IPS-18a (cell line): ENCODE results near the gene SYT7.

Source experiments
- H3K27ac ChIP-seq: one replicate; pipeline ENCODE4 v1.5.1; 2013; ENCODE audit warnings: low read length
- H3K27me3 ChIP-seq: one replicate; pipeline ENCODE4 v1.6.1; 2013; ENCODE audit warnings: mild to moderate bottlenecking, low read length; ENCODE audit not compliant: control insufficient read depth, insufficient read depth
- H3K36me3 ChIP-seq: one replicate; pipeline ENCODE4 v1.6.1; 2013; ENCODE audit warnings: low read depth, low read length; ENCODE audit not compliant: control insufficient read depth
- H3K4me1 ChIP-seq: one replicate; pipeline ENCODE4 v1.6.1; 2013; ENCODE audit warnings: low read depth, low read length; ENCODE audit not compliant: control insufficient read depth
- H3K4me3 ChIP-seq: one replicate; pipeline ENCODE4 v1.5.1; 2013; ENCODE audit warnings: low read length
- H3K9ac ChIP-seq: one replicate; pipeline ENCODE4 v1.6.1; 2013; ENCODE audit warnings: mild to moderate bottlenecking, low read length, moderate library complexity
- H3K9me3 ChIP-seq: one replicate; pipeline ENCODE4 v1.6.1; 2013; ENCODE audit warnings: low read depth, low read length; ENCODE audit not compliant: control insufficient read depth

The SYT7 gene

DNA sequence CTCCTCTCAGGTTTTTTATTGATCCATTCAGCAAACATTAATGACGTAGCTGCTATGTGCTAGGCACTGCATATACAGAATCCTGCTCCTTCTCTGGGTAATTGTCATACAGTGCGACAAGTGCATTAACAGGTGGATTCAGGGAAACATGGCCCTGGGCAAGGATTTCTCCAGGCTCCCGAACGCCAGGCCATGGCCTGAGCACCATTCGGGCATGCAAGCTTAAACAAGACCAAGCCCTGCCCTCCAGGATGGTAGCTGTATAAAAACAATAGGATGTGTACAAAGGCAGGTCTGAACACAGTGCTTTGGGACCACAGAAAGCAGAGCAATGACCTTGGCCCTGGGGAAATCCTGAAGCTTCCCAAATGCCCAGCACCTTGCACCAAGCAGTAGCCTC, 9.1 kb upstream of the SYT7 start:
- H3K36me3 ChIP-seq: no peaks in the 10 kb centered on the region
- peaks cover 15% of the 10 kb centered on the region for H3K4me1 ChIP-seq
- no peak overlapping the region for H3K27ac ChIP-seq
- peaks cover 30% of the 10 kb centered on the region for H3K27me3 ChIP-seq
- no peak overlapping the region for H3K9ac ChIP-seq
- no peaks in the 10 kb centered on the region for H3K9me3 ChIP-seq
- H3K4me3 ChIP-seq: no peak overlapping the region

DNA sequence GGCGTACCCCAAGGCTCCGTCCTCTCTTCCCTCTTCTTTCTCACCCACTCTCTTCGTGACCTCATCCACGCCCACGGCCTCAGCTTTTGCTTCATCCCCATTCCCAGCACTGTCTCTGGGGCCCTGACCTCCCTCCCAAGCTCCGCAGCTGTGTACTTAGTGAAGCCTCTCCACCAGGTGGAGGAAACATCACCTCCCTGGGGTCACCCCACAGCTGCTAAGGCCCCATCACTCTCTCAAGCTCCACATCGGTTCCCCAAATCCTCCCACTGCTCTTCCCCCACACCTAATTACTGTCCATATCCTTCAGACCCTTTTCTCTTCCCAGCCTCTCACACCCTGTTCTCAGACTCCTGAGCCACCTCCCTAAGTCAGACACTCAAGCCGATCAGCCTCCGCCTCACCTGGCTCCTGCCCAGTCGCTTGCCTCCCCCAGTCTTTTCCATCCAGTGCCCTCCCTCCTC, 7.9 kb upstream of the SYT7 start:
- Histone ChIP-seq H3K9ac (no peak overlapping the region), H3K4me3 (peak overlapping the region; percentile 61), H3K4me1 (peaks cover 15% of the 10 kb centered on the region), H3K27ac (no peak overlapping the region), H3K36me3 (no peaks in the 10 kb centered on the region), H3K9me3 (no peaks in the 10 kb centered on the region), H3K27me3 (peaks cover 30% of the 10 kb centered on the region)

DNA sequence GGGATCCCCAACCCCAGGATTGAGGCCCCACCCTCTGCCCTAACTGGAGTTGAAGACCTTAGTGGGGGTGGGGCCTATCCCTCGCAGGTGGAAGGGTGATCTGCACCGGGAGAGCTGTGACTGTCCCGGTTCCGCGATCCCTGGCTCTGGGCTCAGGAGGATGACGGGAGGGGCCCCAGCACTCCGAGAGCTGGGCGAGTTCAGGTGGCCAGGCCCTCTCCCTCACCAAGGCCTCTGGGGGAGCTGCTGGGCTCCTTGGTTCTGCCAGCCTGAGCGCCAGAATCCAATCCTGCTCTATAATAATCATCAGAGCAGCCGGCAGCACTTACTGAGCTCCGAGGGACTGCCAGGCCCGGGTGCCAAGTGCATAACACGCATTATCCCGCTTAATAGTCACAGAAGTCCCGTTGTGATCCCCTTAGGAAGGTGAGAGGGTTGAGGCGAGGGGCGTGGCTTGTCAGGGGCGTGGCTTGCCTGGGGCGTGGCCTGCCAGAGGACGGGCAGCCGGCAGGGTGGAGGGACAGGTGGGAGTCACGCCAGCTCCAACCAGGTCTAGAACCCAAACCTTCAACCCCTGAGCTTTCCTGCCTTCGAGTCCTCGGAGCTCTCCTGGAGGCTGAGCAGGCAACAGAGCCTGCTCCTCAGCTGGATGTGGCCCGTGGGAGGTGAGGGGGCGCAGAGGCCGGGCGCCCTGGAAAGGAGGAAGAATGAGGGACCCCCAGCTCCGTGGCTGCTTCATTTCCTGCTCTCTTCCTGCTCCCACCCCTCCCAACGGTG, 7.3 kb upstream of the SYT7 start:
- Histone ChIP-seq H3K4me1 (peaks cover 15% of the 10 kb centered on the region), H3K4me3 (peak overlapping the region; percentile 61), H3K36me3 (no peaks in the 10 kb centered on the region), H3K9me3 (no peaks in the 10 kb centered on the region), H3K27ac (no peak overlapping the region), H3K9ac (no peak overlapping the region), H3K27me3 (peaks cover 35% of the 10 kb centered on the region)

DNA sequence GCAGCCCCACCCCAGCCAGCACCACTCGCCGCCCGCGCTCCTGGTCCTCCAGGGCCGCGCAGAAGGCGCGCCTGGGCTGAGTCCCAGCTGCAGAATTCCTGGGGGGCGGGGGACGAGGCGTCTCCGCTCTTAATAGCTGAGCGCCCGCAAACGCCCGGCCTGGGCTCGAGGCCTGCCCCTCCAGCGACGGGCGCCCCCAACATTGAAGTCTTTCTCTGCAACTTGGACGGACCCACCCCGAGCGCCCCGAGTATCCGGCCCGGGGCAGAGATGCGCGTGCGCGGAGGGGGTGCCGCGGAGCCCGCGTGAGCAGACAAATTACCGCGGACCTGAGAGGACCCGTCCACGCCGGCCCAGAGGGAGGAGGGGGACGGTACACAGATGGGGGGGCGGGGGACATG, 6.7 kb upstream of the SYT7 start:
- peaks cover 15% of the 10 kb centered on the region for H3K4me1 ChIP-seq
- H3K36me3 ChIP-seq: no peaks in the 10 kb centered on the region
- H3K9ac ChIP-seq: no peak overlapping the region
- peaks cover 41% of the 10 kb centered on the region for H3K27me3 ChIP-seq
- H3K9me3 ChIP-seq: no peaks in the 10 kb centered on the region
- no peak overlapping the region for H3K27ac ChIP-seq
- peak overlapping the region; percentile 61 for H3K4me3 ChIP-seq

DNA sequence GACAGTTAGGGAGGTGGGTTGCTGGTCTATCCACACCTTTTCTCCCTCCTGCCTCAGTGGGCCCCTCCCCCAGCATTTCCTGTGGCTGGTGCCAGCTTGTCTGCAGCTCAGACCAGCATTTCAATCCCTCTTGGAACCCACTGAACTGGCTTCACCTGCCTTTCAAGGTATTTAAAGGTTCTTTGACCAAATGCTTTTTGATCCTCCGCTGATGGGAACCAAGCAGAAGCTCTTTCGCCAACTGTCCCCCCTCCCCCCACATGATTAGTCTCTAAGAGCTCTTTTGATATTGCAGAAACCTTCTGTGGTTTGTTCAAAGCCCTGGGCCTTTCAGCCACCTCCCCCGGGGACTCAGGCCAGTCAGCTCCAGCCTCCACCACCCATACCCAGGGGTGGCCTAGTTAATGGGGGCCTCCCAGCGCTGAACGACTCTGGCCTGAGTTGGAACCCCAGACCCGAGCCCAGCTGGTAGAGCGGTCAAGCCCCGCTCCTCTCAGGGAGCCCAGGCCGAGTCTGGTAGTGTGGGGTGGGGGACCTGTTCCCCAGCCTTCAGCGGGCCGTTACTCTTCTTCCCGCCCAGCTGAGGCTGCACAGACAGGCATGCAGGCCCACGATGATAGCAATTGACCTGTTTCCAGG, 6.0 kb upstream of the SYT7 start:
- H3K4me3 ChIP-seq: peak overlapping the region; percentile 61
- H3K36me3 ChIP-seq: no peaks in the 10 kb centered on the region
- no peak overlapping the region for H3K9ac ChIP-seq
- H3K9me3 ChIP-seq: no peaks in the 10 kb centered on the region
- peaks cover 48% of the 10 kb centered on the region for H3K27me3 ChIP-seq
- no peak overlapping the region for H3K27ac ChIP-seq
- H3K4me1 ChIP-seq: peaks cover 15% of the 10 kb centered on the region

DNA sequence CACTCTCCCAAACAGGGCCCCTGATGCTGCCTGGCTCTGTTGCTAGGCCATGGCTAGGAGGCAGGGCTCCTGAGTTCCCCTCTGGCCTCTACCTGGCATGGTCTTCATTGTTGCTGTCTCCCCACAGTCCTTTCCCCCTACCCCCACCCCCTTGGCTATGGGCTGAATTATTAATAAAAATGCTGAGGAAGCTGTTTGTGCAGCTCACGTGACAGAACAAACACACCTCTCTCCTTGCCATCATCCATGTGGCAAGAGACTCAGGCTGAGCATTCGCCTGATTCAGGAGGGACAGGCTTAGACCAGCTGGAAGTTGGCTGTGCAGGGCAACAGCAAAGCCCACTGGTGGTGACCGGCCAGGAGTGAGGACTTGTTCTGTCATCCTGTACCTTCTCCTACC, 4.2 kb upstream of the SYT7 start:
- Histone ChIP-seq H3K9me3 (no peaks in the 10 kb centered on the region), H3K36me3 (no peaks in the 10 kb centered on the region), H3K9ac (no peak overlapping the region), H3K27me3 (peaks cover 53% of the 10 kb centered on the region), H3K4me3 (no peak overlapping the region), H3K4me1 (peaks cover 19% of the 10 kb centered on the region), H3K27ac (no peak overlapping the region)

DNA sequence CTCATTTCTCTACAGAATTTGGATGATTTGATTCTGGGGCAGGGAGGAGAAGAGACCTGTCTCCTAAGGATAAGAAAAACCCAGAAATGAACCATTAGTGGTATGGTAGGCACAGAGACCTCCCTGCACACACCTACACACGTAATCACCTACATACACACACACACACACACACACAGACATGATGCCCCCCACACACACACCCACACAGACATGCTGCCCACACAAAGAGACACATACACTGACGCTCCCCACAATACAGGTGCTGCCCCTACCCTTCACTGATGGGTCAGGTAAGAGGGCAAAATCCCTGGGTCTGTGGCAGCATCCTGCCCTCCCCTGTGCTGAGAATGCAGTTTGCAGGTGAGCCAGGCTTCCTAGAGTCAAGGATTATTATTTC, 1.1 kb upstream of the SYT7 start:
- Histone ChIP-seq H3K27me3 (peaks cover 54% of the 10 kb centered on the region), H3K9ac (no peak overlapping the region), H3K36me3 (no peaks in the 10 kb centered on the region), H3K27ac (no peak overlapping the region), H3K9me3 (no peaks in the 10 kb centered on the region), H3K4me1 (peaks cover 28% of the 10 kb centered on the region), H3K4me3 (no peak overlapping the region)

DNA sequence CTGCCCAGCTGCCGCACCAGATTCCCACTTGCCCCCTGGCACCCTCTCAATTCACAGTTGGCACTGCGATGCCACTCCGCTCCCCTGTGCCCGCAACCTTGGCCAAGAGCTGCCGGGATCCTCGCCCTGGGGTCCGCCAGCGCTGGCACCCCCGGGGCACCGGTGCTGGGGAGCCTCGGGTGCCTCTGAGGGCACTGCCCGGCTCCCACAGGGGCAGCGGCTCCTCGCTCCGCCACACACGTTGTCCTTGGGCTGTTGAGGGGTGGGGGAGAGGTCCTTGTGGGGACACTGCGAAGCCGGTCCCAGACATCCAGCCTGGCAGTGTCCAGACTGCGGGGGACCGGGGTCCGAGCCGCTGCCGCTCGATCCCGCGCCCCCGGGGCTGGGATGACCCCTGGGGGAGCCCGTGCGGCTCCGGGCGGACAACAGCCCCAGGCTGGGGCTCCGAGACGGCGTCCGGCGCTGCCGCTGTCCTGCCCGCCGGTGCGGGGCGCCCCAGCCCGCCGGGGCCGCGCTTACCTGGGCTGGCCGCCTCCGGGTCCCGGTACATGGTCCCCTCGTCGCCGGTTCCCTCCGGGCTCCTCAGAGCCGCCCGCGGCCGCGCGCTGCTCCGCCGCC, 496 bp downstream of the SYT7 start:
- H3K27me3 ChIP-seq: peaks cover 45% of the 10 kb centered on the region
- no peaks in the 10 kb centered on the region for H3K9me3 ChIP-seq
- H3K9ac ChIP-seq: no peak overlapping the region
- H3K36me3 ChIP-seq: no peaks in the 10 kb centered on the region
- peak overlapping the region; percentile 58 for H3K4me3 ChIP-seq
- no peak overlapping the region for H3K27ac ChIP-seq
- H3K4me1 ChIP-seq: peaks cover 22% of the 10 kb centered on the region

DNA sequence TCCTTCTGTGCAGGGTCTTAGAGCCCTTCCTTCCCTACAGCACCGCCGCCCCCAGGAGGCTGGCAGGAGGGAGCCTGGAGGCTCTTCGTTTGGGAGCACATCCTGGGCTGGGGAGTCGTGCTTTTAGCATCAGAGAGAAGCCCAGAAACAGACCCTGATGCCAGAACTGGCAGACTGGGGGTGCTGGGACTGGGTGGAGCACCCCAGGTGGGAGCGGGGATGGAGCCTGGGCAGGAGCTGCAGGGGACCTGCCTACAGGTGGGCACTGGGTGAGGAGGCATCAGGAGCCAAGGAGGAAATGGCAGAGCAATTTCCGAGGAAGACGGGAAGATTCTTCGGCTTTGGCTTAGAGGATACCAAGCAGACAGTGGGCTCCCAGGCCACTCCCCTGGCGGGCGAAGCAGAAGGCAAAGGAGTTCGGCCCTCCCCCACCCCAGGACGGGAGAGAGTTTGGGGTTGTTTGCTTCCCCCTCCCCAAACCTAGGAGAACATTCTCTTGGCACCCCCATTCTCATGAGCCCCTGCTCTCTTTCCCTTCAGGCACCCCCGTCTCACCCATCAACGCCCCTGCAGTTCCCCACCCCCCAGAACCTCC, 1.1 kb downstream of the SYT7 start:
- H3K9ac ChIP-seq: no peak overlapping the region
- H3K4me3 ChIP-seq: peak overlapping the region; percentile 58
- peaks cover 22% of the 10 kb centered on the region for H3K4me1 ChIP-seq
- no peaks in the 10 kb centered on the region for H3K9me3 ChIP-seq
- H3K27ac ChIP-seq: no peak overlapping the region
- peaks cover 45% of the 10 kb centered on the region for H3K27me3 ChIP-seq
- H3K36me3 ChIP-seq: no peaks in the 10 kb centered on the region

DNA sequence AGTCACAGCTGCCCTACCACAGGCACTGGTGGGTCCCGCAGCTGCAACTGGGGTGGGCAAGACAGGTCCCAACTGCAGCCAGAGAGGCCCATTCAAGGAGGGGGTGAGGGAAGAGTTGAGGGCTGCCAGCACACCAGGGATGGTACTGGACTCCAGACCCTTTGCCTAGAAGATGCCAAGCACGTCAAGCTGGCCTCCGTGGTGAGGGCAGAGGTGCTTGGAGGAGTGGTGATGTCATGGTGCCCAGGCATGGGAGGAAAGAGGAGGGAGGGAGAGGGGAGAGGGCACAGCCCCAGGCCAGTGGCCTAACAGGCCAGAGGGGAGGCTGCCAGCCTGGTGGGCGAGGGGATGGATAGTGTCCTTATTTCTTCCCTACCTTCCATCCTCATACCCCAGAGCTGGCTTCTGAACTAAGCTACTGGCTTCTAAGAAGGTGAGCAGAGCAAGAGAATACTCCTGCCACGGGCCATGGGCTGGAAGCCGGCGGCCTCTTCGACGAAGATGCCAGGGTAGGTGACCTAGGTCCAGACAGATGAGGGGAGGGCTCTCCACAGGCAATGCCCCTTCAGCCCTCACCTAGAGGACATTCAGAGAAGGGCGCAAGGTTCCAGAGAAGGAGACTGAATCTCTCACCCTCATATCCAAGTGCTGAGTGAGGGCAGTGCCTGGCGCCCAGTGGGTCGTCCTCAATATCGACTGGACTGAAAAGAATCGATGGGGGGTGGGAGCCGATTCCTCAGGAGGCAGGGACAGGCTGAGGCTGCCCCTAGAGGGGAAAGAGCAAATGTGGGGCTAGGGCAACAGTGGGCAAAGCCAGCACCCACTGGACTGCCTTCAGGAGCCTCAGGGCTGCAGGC, 1.8 kb downstream of the SYT7 start:
- peaks cover 22% of the 10 kb centered on the region for H3K4me1 ChIP-seq
- no peak overlapping the region for H3K9ac ChIP-seq
- H3K27ac ChIP-seq: no peak overlapping the region
- H3K4me3 ChIP-seq: peak overlapping the region; percentile 58
- H3K9me3 ChIP-seq: no peaks in the 10 kb centered on the region
- H3K27me3 ChIP-seq: peaks cover 45% of the 10 kb centered on the region
- H3K36me3 ChIP-seq: no peaks in the 10 kb centered on the region
